Trophoblast cell (in vitro differentiated cells and primary cell): ENCODE results near the gene PCCB.

ENCODE experiments used
- DNase-seq, 2 donors: peaks; one replicate each; pipeline ENCODE4 v3.0.0-alpha.2; 2016
- H2AFZ ChIP-seq: 2 replicates; pipeline ENCODE4 v1.6.1; 2013; ENCODE audit warnings: low read length, moderate library complexity, mild to moderate bottlenecking; ENCODE audit not compliant: insufficient read depth, poor library complexity
- H2AK5ac ChIP-seq: 2 replicates; pipeline ENCODE4 v1.6.1; 2013; ENCODE audit warnings: mild to moderate bottlenecking, low read length
- H2BK120ac ChIP-seq: 2 replicates; pipeline ENCODE4 v1.6.1; 2013; ENCODE audit warnings: low read length, mild to moderate bottlenecking, moderate library complexity; ENCODE audit not compliant: insufficient read depth, poor library complexity
- H2BK12ac ChIP-seq: 2 replicates; pipeline ENCODE4 v1.6.1; 2013; ENCODE audit warnings: mild to moderate bottlenecking, low read length, moderate library complexity
- H2BK5ac ChIP-seq: 2 replicates; pipeline ENCODE4 v1.6.1; 2013; ENCODE audit warnings: low read length, low read depth, moderate library complexity, mild to moderate bottlenecking; ENCODE audit not compliant: poor library complexity
- H3K14ac ChIP-seq: 2 replicates; pipeline ENCODE4 v1.6.1; 2013; ENCODE audit warnings: mild to moderate bottlenecking, low read length
- H3K18ac ChIP-seq: 2 replicates; pipeline ENCODE4 v1.6.1; 2013; ENCODE audit warnings: mild to moderate bottlenecking, low read length
- H3K23ac ChIP-seq: 2 replicates; pipeline ENCODE4 v1.6.1; 2013; ENCODE audit warnings: low read length
- H3K27ac ChIP-seq: 2 replicates; pipeline ENCODE4 v1.5.1; 2013; ENCODE audit warnings: low read depth, mild to moderate bottlenecking, inconsistent platforms, low read length, moderate library complexity
- H3K27me3 ChIP-seq: 2 replicates; pipeline ENCODE4 v1.6.1; 2013; ENCODE audit warnings: inconsistent platforms, mild to moderate bottlenecking, low read length, moderate library complexity; ENCODE audit not compliant: insufficient read depth
- H3K36me3 ChIP-seq, 2 experiments: 1 replicate in 1 of 2; 2 replicates in 1 of 2; pipeline ENCODE4 v1.6.1; 2013; ENCODE audit warnings: low read length in 2 of 2, mild to moderate bottlenecking in 2 of 2, moderate library complexity in 1 of 2; ENCODE audit not compliant: insufficient read depth in 2 of 2, control insufficient read depth in 1 of 2
- H3K4ac ChIP-seq: 2 replicates; pipeline ENCODE4 v1.6.1; 2013; ENCODE audit warnings: low read depth, mild to moderate bottlenecking, low read length, moderate library complexity
- H3K4me1 ChIP-seq, 2 experiments: 1 replicate in 1 of 2; 2 replicates in 1 of 2; pipeline ENCODE4 v1.6.1; 2013; ENCODE audit warnings: low read length in 2 of 2, mild to moderate bottlenecking in 2 of 2, moderate library complexity in 1 of 2; ENCODE audit not compliant: insufficient read depth in 2 of 2, control insufficient read depth in 1 of 2
- H3K4me2 ChIP-seq: 2 replicates; pipeline ENCODE4 v1.6.1; 2013; ENCODE audit warnings: inconsistent platforms, mild to moderate bottlenecking, low read length, moderate library complexity
- H3K4me3 ChIP-seq: 2 replicates; pipeline ENCODE4 v1.5.1; 2013; ENCODE audit warnings: mild to moderate bottlenecking, low read depth, low read length, inconsistent platforms
- H3K79me1 ChIP-seq: one replicate; pipeline ENCODE4 v1.6.1; 2013; ENCODE audit warnings: low read length
- H3K79me2 ChIP-seq: 2 replicates; pipeline ENCODE4 v1.6.1; 2013; ENCODE audit warnings: low read length, mild to moderate bottlenecking; ENCODE audit not compliant: control insufficient read depth, insufficient read depth, poor library complexity
- H3K9ac ChIP-seq: 2 replicates; pipeline ENCODE4 v1.6.1; 2013; ENCODE audit warnings: mild to moderate bottlenecking, low read length
- H3K9me3 ChIP-seq: 2 replicates; pipeline ENCODE4 v1.6.1; 2013; ENCODE audit warnings: low read depth, mild to moderate bottlenecking, control low read depth, inconsistent platforms, low read length; ENCODE audit not compliant: insufficient read depth
- H4K12ac ChIP-seq: 2 replicates; pipeline ENCODE4 v1.6.1; 2013; ENCODE audit warnings: low read depth, mild to moderate bottlenecking, low read length, moderate library complexity
- H4K8ac ChIP-seq: 2 replicates; pipeline ENCODE4 v1.6.1; 2013; ENCODE audit warnings: low read depth, mild to moderate bottlenecking, low read length, moderate library complexity
- H4K91ac ChIP-seq: one replicate; pipeline ENCODE4 v1.6.1; 2013; ENCODE audit warnings: low read depth, mild to moderate bottlenecking, low read length, moderate library complexity
- WGBS: extraction: QIAGEN DNeasy Blood & Tissue Kit; methylation state at CpG from one replicate; pipeline ENCODE4 v1.1.7; 2013; ENCODE audit warnings: missing lambda C conversion rate; ENCODE audit not compliant: insufficient read length, insufficient coverage; ENCODE audit errors: extremely low coverage; 5-methylcytosine and 5-hydroxymethylcytosine counted together

Gene PCCB

DNA sequence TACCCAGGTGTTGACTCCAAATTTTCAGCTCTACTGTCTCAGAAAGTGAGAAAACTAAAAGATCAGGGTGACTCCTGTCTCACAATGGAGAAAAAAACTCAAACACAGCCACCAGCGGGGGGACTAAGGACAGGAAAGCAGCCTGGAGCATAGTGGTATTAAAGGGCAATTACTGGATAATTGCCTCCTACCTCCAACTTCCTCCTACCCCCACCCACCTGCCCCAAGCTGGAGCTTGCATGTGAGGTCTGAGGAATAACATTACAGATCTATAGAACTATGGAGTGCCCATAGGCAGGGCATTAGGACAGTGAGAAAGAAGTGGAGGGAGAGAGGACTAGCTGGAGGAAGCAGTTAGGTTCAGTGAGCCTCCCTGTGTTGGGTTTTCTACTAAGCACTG, 2.7 kb upstream of the PCCB start:
- Histone ChIP-seq H2AK5ac (no peak overlapping the region), H3K4me1 (peaks cover 10 to 14% of the 10 kb centered on the region in 2 experiments), H3K27ac (no peak overlapping the region), H3K27me3 (no peaks in the 10 kb centered on the region), H2AFZ (no peak overlapping the region), H3K9ac (no peak overlapping the region), H4K12ac (no peak overlapping the region), H2BK12ac (no peak overlapping the region), H3K4me2 (no peak overlapping the region), H3K4ac (no peak overlapping the region), H3K9me3 (peaks cover 2% of the 10 kb centered on the region), H2BK120ac (no peak overlapping the region), H3K4me3 (no peak overlapping the region), H3K36me3 (no peaks in the 10 kb centered on the region), H4K91ac (no peak overlapping the region), H4K8ac (no peak overlapping the region), H3K23ac (no peak overlapping the region), H3K14ac (no peak overlapping the region), H3K18ac (no peak overlapping the region), H2BK5ac (no peak overlapping the region), H3K79me1 (peaks cover 7% of the 10 kb centered on the region), H3K79me2 (peaks cover 2% of the 10 kb centered on the region)
- WGBS, result no CpG with 5 or more reads among the region's 1 CpG
- no peak for DNase-seq

DNA sequence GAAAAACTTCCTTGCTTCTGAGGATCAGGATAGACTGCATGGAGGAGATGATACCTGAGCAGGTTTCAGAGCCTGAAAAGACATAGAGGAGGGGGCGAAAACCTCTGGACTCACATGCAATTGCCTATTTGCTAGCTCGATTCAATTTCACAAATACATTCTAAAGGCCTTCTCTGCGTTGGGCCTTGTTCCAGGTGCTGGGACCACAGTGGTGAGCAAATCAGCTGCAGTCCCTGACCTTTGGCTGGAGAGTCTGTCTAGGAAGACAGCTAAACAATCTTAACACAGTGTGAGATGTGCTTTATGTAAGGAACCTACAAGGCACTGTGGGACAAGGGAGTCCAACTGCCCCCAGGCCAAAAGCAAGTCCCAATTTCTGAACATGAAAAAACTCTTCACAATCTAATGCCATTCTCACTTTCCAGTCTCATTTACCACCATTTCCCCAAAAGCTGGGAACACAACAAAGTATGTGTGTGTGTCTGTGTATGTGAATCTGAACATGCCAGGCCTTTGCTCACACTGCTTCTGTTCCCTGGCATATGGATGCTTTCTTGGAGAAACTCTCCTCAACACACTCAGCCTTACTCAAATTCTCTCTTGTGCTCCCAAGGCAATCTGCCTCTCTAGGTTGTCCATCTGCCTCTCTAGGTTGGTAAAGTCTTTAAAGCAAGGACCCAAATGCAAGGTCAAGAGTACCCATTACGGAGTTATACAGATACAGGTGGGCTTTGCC, 2.1 kb upstream of the PCCB start:
- Histone ChIP-seq H3K4me2 (no peak overlapping the region), H3K4me1 (peaks cover 10 to 14% of the 10 kb centered on the region in 2 experiments), H2BK120ac (no peak overlapping the region), H3K4me3 (no peak overlapping the region), H4K8ac (peak overlapping the region; percentile 7), H3K14ac (no peak overlapping the region), H3K79me2 (peaks cover 2% of the 10 kb centered on the region), H4K91ac (peak overlapping the region; percentile 10), H3K18ac (no peak overlapping the region), H3K36me3 (no peaks in the 10 kb centered on the region), H2AK5ac (no peak overlapping the region), H2BK12ac (no peak overlapping the region), H3K23ac (no peak overlapping the region), H4K12ac (no peak overlapping the region), H3K79me1 (peaks cover 7% of the 10 kb centered on the region), H3K27ac (no peak overlapping the region), H3K9me3 (peaks cover 2% of the 10 kb centered on the region), H2BK5ac (no peak overlapping the region), H2AFZ (no peak overlapping the region), H3K9ac (no peak overlapping the region), H3K27me3 (no peaks in the 10 kb centered on the region), H3K4ac (no peak overlapping the region)
- WGBS, result no CpG with 5 or more reads among the region's 4 CpGs
- DNase-seq, result peak in 1 of 2 donors; percentile 1

DNA sequence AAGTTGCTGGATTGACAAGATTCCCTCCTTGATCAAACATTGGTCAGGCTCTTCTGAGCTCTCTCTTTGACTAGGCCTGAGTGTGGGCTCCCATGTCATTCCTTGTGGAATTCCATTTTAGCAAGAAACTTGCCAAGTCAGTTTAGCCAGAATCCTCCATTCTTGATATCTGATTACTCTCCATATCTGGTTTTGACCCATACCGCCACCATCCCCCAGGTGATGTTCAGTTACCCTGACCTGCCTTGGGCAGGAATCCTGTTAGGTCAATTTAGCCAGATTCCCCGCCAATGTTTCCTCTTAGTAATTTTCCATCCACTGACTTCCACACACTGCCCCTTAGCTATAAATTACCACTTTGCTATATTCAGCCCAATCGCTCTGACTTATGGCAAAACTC, 1.0 kb upstream of the PCCB start:
- Histone ChIP-seq H3K4me3 (no peak overlapping the region), H3K4me1 (peaks cover 10 to 14% of the 10 kb centered on the region in 2 experiments), H3K9ac (no peak overlapping the region), H2BK12ac (peak overlapping the region; percentile 48), H3K18ac (no peak overlapping the region), H3K27ac (peak overlapping the region; percentile 49), H2BK120ac (no peak overlapping the region), H4K8ac (no peak overlapping the region), H3K79me2 (peaks cover 2% of the 10 kb centered on the region), H3K14ac (no peak overlapping the region), H4K91ac (no peak overlapping the region), H3K36me3 (no peaks in the 10 kb centered on the region), H3K27me3 (no peaks in the 10 kb centered on the region), H3K4me2 (no peak overlapping the region), H3K4ac (no peak overlapping the region), H3K9me3 (peaks cover 2% of the 10 kb centered on the region), H3K23ac (no peak overlapping the region), H4K12ac (no peak overlapping the region), H2AK5ac (no peak overlapping the region), H2BK5ac (no peak overlapping the region), H2AFZ (no peak overlapping the region), H3K79me1 (peaks cover 7% of the 10 kb centered on the region)
- DNase-seq, result peak; percentile 96 to 99
- no CpG with 5 or more reads among the region's 3 CpGs for WGBS

DNA sequence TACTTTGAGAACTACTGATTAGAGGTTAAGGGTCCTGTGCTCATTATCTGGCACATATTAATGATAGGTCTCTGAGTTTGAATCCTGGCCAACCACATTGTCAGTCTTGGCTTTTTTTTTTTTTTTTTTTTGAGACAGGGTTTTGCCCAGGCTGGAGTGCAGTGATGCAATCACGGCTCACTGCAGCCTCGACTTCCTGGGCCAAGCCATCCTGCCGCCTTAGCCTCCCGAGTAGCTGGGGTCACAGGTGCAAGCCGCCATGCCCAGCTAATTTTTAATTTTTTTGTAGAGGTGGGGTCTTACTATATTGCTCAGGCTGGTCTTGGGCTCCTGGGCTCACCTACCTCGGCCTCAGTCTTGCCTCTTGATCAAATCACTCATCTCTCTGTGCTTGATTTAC, 547 bp upstream of the PCCB start:
- H2AK5ac ChIP-seq, result no peak overlapping the region
- H3K14ac ChIP-seq, result peak overlapping the region; percentile 22
- peak overlapping the region; percentile 94 for H4K8ac ChIP-seq
- H4K91ac ChIP-seq, result peak overlapping the region; percentile 65
- H3K4me2 ChIP-seq, result peak overlapping the region; percentile 56
- peaks cover 7% of the 10 kb centered on the region for H3K79me1 ChIP-seq
- peaks cover 2% of the 10 kb centered on the region for H3K9me3 ChIP-seq
- peak overlapping the region; percentile 48 for H3K18ac ChIP-seq
- H3K4me1 ChIP-seq, result peaks cover 10 to 14% of the 10 kb centered on the region in 2 experiments
- H2BK120ac ChIP-seq, result peak overlapping the region; percentile 17
- no peaks in the 10 kb centered on the region for H3K27me3 ChIP-seq
- H3K9ac ChIP-seq, result peak overlapping the region; percentile 83
- peak overlapping the region; percentile 91 for H3K4me3 ChIP-seq
- H3K23ac ChIP-seq, result no peak overlapping the region
- peak overlapping the region; percentile 95 for H3K27ac ChIP-seq
- H2BK12ac ChIP-seq, result no peak overlapping the region
- H3K4ac ChIP-seq, result no peak overlapping the region
- H3K36me3 ChIP-seq, result no peaks in the 10 kb centered on the region
- no peak overlapping the region for H2AFZ ChIP-seq
- DNase-seq, result peak in 1 of 2 donors; percentile 37
- peaks cover 2% of the 10 kb centered on the region for H3K79me2 ChIP-seq
- H2BK5ac ChIP-seq, result no peak overlapping the region
- H4K12ac ChIP-seq, result no peak overlapping the region
- no CpG with 5 or more reads among the region's 6 CpGs for WGBS
